ENCODE measurements around the gene NT5DC1.

Gene NT5DC1

GRCh38 chr6:116158641-116159040, 58.0 kb downstream of the NT5DC1 start:
- DNase-seq (ENCODE audit: low spot score), result no peak
- TF ChIP-seq, protein P1, sequence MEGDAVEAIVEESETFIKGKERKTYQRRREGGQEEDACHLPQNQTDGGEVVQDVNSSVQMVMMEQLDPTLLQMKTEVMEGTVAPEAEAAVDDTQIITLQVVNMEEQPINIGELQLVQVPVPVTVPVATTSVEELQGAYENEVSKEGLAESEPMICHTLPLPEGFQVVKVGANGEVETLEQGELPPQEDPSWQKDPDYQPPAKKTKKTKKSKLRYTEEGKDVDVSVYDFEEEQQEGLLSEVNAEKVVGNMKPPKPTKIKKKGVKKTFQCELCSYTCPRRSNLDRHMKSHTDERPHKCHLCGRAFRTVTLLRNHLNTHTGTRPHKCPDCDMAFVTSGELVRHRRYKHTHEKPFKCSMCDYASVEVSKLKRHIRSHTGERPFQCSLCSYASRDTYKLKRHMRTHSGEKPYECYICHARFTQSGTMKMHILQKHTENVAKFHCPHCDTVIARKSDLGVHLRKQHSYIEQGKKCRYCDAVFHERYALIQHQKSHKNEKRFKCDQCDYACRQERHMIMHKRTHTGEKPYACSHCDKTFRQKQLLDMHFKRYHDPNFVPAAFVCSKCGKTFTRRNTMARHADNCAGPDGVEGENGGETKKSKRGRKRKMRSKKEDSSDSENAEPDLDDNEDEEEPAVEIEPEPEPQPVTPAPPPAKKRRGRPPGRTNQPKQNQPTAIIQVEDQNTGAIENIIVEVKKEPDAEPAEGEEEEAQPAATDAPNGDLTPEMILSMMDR (IDR thresholded peaks at IDR 0.05; ENCODE audit: extremely low read depth, insufficient read depth, missing control alignments), result no peak
- in situ Hi-C loops (cut with MboI; ENCODE audit: low pct_unique_long_range_greater_than_20kb, low sequenced_read_pairs, unreplicated experiment), result no loop called here

- no peak for DNase-seq (ENCODE audit: low spot score)
- TF ChIP-seq, protein P1 (IDR thresholded peaks at IDR 0.05; ENCODE audit: extremely low read depth, insufficient read depth, missing control alignments), result no peak
- in situ Hi-C loops (cut with MboI; ENCODE audit: low pct_unique_long_range_greater_than_20kb, low sequenced_read_pairs, unreplicated experiment), result no loop called here
Measured at GRCh38 chr6:116159782-116160524, 59.3 kb downstream of the NT5DC1 start.

DNA sequence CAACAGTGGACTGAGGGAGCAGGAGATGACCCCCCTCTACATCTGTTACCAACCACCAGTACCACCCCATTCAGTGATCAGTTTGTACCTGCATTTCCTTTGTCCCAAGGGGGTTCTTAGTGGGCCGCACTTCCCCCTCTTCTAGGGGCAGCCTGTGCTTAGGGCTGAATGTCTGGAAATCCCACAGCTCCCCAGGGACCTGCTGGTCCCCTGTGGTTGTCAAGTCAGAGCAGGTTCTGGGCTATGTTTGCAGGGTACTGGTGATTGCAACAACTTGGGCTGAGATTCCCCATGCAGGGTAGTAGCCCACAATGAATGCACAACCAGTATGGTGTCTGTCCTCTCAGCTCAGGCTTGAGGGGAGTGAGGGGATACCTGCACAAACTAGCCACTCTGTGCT, 64.9 kb downstream of the NT5DC1 start:
- in situ Hi-C loops (cut with MboI; ENCODE audit: low pct_unique_long_range_greater_than_20kb, low sequenced_read_pairs, unreplicated experiment), result no loop called here
- TF ChIP-seq, protein P1 (IDR thresholded peaks at IDR 0.05; ENCODE audit: extremely low read depth, insufficient read depth, missing control alignments), result no peak
- no peak for DNase-seq (ENCODE audit: low spot score)

- in situ Hi-C loops (cut with MboI; ENCODE audit: low pct_unique_long_range_greater_than_20kb, low sequenced_read_pairs, unreplicated experiment), result no loop called here
- TF ChIP-seq, protein P1 (IDR thresholded peaks at IDR 0.05; ENCODE audit: extremely low read depth, insufficient read depth, missing control alignments), result no peak
- DNase-seq (ENCODE audit: low spot score), result no peak
Measured at GRCh38 chr6:116166369-116166768, 65.7 kb downstream of the NT5DC1 start.

DNA sequence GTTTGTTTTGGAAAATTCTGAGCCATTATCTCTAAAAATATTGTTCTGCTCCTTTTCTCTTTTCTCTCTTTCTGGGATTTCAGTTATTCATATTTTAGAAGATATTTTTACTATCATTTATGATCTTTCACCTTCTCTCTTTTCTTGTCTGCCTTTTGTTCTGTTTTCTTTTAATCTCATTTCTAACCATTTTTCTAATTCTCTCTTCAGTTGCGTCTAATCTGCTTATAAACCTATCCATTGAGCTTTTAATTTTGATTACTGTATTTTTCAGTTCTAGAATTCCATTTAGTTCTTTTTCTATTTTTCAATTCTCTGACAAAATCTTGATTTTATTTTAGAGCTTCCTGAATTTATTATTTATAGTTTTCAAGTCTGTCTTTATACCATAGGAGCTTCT, 67.5 kb downstream of the NT5DC1 start:
- DNase-seq (ENCODE audit: low spot score), result no peak
- TF ChIP-seq, protein P1 (IDR thresholded peaks at IDR 0.05; ENCODE audit: extremely low read depth, insufficient read depth, missing control alignments), result no peak

DNA sequence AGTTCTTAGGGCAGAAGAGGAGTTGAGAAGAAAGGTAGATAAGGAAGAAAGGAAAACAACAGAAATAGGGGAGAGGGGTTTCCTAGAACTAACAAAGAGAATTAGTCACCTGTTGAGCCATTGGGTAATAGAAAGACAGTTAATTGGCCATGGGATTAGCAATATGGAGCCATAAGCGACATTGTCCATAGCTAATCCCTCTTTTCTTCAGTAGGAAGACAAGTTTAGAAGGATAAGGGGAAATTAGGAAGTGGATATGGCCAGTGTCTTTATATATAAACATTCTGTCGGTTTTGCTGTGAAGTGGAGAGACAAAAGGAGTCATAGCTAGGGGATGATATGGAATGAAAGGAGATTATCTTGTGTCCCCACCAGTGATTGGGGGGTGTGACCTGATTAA, 69.2 kb downstream of the NT5DC1 start:
- TF ChIP-seq, protein P1 (IDR thresholded peaks at IDR 0.05; ENCODE audit: extremely low read depth, insufficient read depth, missing control alignments), result no peak
- no peak for DNase-seq (ENCODE audit: low spot score)
- in situ Hi-C loops (cut with MboI; ENCODE audit: low pct_unique_long_range_greater_than_20kb, low sequenced_read_pairs, unreplicated experiment), result no loop called here

More for the DNA sequence above, 67.5 kb downstream of the NT5DC1 start:
- in situ Hi-C loops (cut with MboI; ENCODE audit: low pct_unique_long_range_greater_than_20kb, low sequenced_read_pairs, unreplicated experiment), result no loop called here
